T-helper 9 cell (primary cell): ENCODE data around the gene OR10A4.
"Not testable (repeated sequence)": the region's sequence is repeated elsewhere in the genome, so short reads cannot be mapped to it uniquely, and the experiment has no call there.

Experiments
- DNase-seq: peaks from one replicate; pipeline ENCODE4 v3.0.0-alpha.2; 2020
- total RNA-seq, 2 donors: gene quantifications; one replicate each; lab custom pipeline; 2026; lab: John Stamatoyannopoulos, UW

The OR10A4 gene
- total RNA-seq, result 0 reads per million in 2 donors

GRCh38 chr11:6876325-6876724 lies at the start of gene OR10A4:
OR10A4 (plus strand) TSS chr11:6876625; CDS start chr11:6876648, 23 bp downstream.
- no peak for DNase-seq

GRCh38 chr11:6828103-6828502 lies 48.3 kb upstream of the OR10A4 start:
- DNase-seq, result no peak

GRCh38 chr11:6833356-6833755 lies 43.1 kb upstream of the OR10A4 start:
- DNase-seq, result no peak

GRCh38 chr11:6834021-6834420 lies 42.4 kb upstream of the OR10A4 start:
- DNase-seq, result no peak

- no peak for DNase-seq
Measured at GRCh38 chr11:6841694-6842093, 34.7 kb upstream of the OR10A4 start.

GRCh38 chr11:6843670-6844069 lies 32.8 kb upstream of the OR10A4 start:
- no peak for DNase-seq

- no peak for DNase-seq
Measured at GRCh38 chr11:6844356-6844755, 32.1 kb upstream of the OR10A4 start.

GRCh38 chr11:6845383-6845782 lies 31.0 kb upstream of the OR10A4 start, which contains the start of gene OR10A5:
OR10A5 (plus strand) TSS chr11:6845683; CDS start chr11:6845683, 0 bp downstream.
- no peak for DNase-seq

GRCh38 chr11:6850526-6850925 lies 25.9 kb upstream of the OR10A4 start:
- no peak for DNase-seq

GRCh38 chr11:6854801-6855200 lies 21.6 kb upstream of the OR10A4 start:
- not testable (repeated sequence) for DNase-seq

- DNase-seq, result no peak
Measured at GRCh38 chr11:6855971-6856541, 20.4 kb upstream of the OR10A4 start.

- DNase-seq, result no peak
Measured at GRCh38 chr11:6856871-6857270, 19.6 kb upstream of the OR10A4 start.

GRCh38 chr11:6862961-6863360 lies 13.5 kb upstream of the OR10A4 start, which contains the start of gene OR10A2:
OR10A2 (plus strand) TSS chr11:6863057; CDS start chr11:6869755, 6,698 bp downstream.
- no peak for DNase-seq

GRCh38 chr11:6864438-6864837 lies 12.0 kb upstream of the OR10A4 start:
- DNase-seq, result no peak

GRCh38 chr11:6871278-6871677 lies 5.1 kb upstream of the OR10A4 start:
- no peak for DNase-seq

- no peak for DNase-seq
Measured at GRCh38 chr11:6875761-6876160, 664 bp upstream of the OR10A4 start.

- DNase-seq, result no peak
Measured at GRCh38 chr11:6876914-6877313, 489 bp downstream of the OR10A4 start.

- no peak for DNase-seq
Measured at GRCh38 chr11:6882751-6883150, 6.3 kb downstream of the OR10A4 start.

- not testable (repeated sequence) for DNase-seq
Measured at GRCh38 chr11:6887711-6888110, 11.3 kb downstream of the OR10A4 start.

GRCh38 chr11:6888830-6889229 lies 12.4 kb downstream of the OR10A4 start:
- DNase-seq, result no peak

- no peak for DNase-seq
Measured at GRCh38 chr11:6889835-6890234, 13.4 kb downstream of the OR10A4 start.

GRCh38 chr11:6892400-6892799 lies 16.0 kb downstream of the OR10A4 start, which contains the start of gene OR2D2:
OR2D2 (minus strand) TSS chr11:6892500; CDS start chr11:6892500, 0 bp downstream.
- DNase-seq, result no peak

- DNase-seq, result no peak
Measured at GRCh38 chr11:6894097-6894496, 17.7 kb downstream of the OR10A4 start.

GRCh38 chr11:6895010-6895409 lies 18.6 kb downstream of the OR10A4 start:
- DNase-seq, result no peak

GRCh38 chr11:6898911-6899310 lies 22.5 kb downstream of the OR10A4 start:
- no peak for DNase-seq
